ENCODE data around the gene SSBP4. TPM values are rescaled to one million over a fixed set of nuclear protein-coding genes. Genes with fewer than 3 reads are reported as not detected.

SSBP4 gene
- polyA plus RNA-seq, 2 of the 4 experiments (the other 2 are of a cell fraction): 6.9 to 43.2 TPM

DNA sequence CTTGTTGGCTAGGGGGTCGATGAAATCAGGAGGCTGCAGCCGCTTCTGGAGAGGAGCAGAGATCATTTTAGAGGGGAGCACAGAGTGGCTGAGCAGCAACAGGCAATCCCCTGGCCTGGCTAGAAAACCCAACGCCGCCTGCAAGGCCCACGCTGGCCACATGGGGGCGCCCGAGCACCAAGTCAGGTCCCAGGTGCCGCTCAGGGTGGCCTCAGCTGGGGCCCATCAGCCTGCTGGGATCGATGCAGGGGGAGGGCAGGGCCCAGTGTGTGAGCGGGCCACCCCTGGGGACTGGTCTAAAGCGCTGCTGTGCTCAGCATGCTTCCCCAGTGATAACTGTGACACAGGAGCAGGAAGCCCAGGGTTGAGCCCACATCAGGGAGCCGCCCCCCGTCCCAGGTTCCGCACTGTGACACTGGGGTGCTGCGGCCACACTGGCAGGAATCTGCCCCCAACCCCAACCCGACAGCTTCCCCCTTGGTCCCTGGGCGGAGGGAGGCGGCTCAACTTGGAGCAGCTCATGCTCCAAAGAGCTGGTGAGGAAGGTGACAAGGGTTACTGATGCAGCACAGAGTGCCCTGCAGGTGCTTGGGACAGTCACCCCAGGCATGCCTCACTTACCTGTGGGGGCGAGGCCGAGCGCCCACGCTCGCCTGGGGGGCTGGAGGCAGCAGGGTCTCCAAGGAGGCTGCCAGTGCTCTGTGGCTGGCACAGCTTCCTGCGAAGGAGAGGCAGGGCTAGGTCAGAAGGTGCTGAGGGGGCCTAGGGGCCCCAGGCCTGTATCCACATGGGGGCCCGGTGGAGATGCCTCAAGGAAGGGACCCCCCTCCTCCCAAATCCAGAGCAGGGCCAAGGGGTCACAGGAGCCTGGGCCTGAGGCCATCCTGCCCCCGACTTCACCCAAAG lies 32.0 kb downstream of the SSBP4 start (continued):
- TF ChIP-seq, protein P1, sequence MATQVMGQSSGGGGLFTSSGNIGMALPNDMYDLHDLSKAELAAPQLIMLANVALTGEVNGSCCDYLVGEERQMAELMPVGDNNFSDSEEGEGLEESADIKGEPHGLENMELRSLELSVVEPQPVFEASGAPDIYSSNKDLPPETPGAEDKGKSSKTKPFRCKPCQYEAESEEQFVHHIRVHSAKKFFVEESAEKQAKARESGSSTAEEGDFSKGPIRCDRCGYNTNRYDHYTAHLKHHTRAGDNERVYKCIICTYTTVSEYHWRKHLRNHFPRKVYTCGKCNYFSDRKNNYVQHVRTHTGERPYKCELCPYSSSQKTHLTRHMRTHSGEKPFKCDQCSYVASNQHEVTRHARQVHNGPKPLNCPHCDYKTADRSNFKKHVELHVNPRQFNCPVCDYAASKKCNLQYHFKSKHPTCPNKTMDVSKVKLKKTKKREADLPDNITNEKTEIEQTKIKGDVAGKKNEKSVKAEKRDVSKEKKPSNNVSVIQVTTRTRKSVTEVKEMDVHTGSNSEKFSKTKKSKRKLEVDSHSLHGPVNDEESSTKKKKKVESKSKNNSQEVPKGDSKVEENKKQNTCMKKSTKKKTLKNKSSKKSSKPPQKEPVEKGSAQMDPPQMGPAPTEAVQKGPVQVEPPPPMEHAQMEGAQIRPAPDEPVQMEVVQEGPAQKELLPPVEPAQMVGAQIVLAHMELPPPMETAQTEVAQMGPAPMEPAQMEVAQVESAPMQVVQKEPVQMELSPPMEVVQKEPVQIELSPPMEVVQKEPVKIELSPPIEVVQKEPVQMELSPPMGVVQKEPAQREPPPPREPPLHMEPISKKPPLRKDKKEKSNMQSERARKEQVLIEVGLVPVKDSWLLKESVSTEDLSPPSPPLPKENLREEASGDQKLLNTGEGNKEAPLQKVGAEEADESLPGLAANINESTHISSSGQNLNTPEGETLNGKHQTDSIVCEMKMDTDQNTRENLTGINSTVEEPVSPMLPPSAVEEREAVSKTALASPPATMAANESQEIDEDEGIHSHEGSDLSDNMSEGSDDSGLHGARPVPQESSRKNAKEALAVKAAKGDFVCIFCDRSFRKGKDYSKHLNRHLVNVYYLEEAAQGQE (IDR thresholded peaks at IDR 0.05): no peak

DNA sequence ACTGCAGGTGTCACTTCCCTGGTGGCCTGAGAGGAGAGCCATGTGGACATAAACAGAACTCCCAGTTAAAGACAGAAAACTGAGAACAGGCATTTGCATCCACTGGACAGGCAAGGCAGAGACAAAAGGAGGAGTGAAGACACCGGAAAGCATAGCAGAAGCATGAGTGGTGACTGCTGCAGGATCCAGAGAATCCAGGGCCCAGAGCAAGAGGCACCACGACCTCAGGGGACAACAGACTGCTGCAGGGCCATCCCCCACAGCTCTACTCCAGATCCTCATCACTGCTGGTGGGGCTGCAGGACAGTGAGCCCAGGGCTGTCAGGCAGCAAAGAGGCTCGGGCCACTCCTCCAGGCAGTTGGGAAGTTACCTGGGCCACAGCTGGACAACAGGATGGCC lies 33.2 kb downstream of the SSBP4 start:
- TF ChIP-seq, protein P2, sequence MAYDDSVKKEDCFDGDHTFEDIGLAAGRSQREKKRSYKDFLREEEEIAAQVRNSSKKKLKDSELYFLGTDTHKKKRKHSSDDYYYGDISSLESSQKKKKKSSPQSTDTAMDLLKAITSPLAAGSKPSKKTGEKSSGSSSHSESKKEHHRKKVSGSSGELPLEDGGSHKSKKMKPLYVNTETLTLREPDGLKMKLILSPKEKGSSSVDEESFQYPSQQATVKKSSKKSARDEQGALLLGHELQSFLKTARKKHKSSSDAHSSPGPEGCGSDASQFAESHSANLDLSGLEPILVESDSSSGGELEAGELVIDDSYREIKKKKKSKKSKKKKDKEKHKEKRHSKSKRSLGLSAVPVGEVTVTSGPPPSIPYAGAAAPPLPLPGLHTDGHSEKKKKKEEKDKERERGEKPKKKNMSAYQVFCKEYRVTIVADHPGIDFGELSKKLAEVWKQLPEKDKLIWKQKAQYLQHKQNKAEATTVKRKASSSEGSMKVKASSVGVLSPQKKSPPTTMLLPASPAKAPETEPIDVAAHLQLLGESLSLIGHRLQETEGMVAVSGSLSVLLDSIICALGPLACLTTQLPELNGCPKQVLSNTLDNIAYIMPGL (CRISPR knock-in tag; IDR thresholded peaks at IDR 0.05; ENCODE audit: borderline replicate concordance): no peak
- TF ChIP-seq, protein P3, sequence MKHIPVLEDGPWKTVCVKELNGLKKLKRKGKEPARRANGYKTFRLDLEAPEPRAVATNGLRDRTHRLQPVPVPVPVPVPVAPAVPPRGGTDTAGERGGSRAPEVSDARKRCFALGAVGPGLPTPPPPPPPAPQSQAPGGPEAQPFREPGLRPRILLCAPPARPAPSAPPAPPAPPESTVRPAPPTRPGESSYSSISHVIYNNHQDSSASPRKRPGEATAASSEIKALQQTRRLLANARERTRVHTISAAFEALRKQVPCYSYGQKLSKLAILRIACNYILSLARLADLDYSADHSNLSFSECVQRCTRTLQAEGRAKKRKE (CRISPR knock-in tag; IDR thresholded peaks at IDR 0.05; ENCODE audit: low read depth): no peak
- TF ChIP-seq TP53 (CRISPR knock-in tag; IDR thresholded peaks at IDR 0.05) (no peak), RFX5 (IDR thresholded peaks at IDR 0.05) (no peak), HDAC2 (IDR thresholded peaks at IDR 0.05) (no peak), BHLHE40 (IDR thresholded peaks at IDR 0.05; ENCODE audit: low read depth, low read length) (no peak), KDM1A (IDR thresholded peaks at IDR 0.05; ENCODE audit: low read depth) (no peak), JUN (IDR thresholded peaks at IDR 0.05) (no peak), RNF2 (IDR thresholded peaks at IDR 0.05; ENCODE audit: borderline replicate concordance, low read depth) (no peak), EP300 (IDR thresholded peaks at IDR 0.05) (no peak), GATA3 (IDR thresholded peaks at IDR 0.05; ENCODE audit: borderline replicate concordance) (no peak), SMC3 (IDR thresholded peaks at IDR 0.05) (no peak), FOXS1 (CRISPR knock-in tag; IDR thresholded peaks at IDR 0.05) (no peak), MAZ (IDR thresholded peaks at IDR 0.05; ENCODE audit: borderline replicate concordance, low read depth, low read length) (no peak), NFE2L2 (conservative IDR thresholded peaks at IDR 0.05; ENCODE audit: low read length) (no peak), ZSCAN20 (CRISPR knock-in tag; IDR thresholded peaks at IDR 0.05) (no peak)
- TF ChIP-seq, protein P4, sequence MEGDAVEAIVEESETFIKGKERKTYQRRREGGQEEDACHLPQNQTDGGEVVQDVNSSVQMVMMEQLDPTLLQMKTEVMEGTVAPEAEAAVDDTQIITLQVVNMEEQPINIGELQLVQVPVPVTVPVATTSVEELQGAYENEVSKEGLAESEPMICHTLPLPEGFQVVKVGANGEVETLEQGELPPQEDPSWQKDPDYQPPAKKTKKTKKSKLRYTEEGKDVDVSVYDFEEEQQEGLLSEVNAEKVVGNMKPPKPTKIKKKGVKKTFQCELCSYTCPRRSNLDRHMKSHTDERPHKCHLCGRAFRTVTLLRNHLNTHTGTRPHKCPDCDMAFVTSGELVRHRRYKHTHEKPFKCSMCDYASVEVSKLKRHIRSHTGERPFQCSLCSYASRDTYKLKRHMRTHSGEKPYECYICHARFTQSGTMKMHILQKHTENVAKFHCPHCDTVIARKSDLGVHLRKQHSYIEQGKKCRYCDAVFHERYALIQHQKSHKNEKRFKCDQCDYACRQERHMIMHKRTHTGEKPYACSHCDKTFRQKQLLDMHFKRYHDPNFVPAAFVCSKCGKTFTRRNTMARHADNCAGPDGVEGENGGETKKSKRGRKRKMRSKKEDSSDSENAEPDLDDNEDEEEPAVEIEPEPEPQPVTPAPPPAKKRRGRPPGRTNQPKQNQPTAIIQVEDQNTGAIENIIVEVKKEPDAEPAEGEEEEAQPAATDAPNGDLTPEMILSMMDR (IDR thresholded peaks at IDR 0.05): no peak
- TF ChIP-seq, protein P5, sequence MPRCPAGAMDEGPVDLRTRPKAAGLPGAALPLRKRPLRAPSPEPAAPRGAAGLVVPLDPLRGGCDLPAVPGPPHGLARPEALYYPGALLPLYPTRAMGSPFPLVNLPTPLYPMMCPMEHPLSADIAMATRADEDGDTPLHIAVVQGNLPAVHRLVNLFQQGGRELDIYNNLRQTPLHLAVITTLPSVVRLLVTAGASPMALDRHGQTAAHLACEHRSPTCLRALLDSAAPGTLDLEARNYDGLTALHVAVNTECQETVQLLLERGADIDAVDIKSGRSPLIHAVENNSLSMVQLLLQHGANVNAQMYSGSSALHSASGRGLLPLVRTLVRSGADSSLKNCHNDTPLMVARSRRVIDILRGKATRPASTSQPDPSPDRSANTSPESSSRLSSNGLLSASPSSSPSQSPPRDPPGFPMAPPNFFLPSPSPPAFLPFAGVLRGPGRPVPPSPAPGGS (IDR thresholded peaks at IDR 0.05): no peak
- Histone ChIP-seq H3K4me1 (peaks cover 11% of the 10 kb centered on the region), H3K9me3 (no peaks in the 10 kb centered on the region), H3K27ac (no peak overlapping the region), H3K4me3 (no peak overlapping the region), H3K4me2 (no peak overlapping the region)
- WGBS (ENCODE audit: missing lambda C conversion rate): 75% methylated on average over 3 of the region's 3 CpGs
- DNase-seq (ENCODE audit: low read depth in 1 of 2, low spot score in 1 of 2) (no peak), FAIRE-seq (no peak), ATAC-seq (no peak)
- POLR2A ChIA-PET: no interaction called here
- CTCF ChIA-PET: interaction anchor here (1.2 to 11.3 kb wide), 11 partner anchors 9 to 104 kb away, joined by 3 to 168 read pairs (median 7); no protein-coding TSS in a partner anchor
